ENCODE results near the gene STARD7. TPM values are rescaled to one million over a fixed set of nuclear protein-coding genes. Genes with fewer than 3 reads are reported as not detected.

Gene STARD7
- total and polyA plus RNA-seq, 9 of the 15 experiments (the other 6 are each of a cell fraction or from before 2014, with no cell fraction given): 90.9 to 196 (median 145) TPM

DNA sequence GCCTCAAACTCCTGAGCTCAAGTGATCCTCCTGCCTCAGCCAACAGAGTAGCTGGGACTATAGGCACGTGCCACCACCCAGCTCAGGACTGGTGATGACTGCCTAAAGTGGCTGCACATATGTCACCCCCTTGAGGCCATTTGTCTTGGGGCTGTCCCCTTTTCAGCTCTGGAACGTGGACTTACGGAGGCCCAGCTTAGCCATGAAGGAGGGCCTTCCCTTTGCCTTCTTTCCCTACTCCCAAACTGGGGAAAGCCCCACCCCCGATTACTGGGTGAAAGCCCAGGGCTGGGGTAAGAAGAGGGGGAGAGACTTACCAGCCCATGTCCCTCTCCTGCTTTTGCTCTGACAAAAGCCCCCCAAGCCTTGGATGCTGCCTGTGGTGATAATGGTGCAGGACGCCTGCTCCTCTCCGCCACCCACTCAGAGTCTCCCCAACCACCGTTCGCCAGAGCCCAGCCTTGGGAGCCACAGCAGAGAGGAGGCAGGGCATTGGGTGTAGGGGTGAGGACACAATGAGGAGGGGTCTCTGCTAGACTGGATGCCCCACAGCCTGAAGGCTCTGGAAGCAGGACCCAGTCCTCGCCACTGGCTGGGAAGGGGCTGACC, 60.9 kb downstream of the STARD7 start:
- Histone ChIP-seq H3K9me3 (replicated peaks; ENCODE audit: control insufficient read depth, insufficient read depth, low read depth, low read length) (no peaks in the 10 kb centered on the region), H3K36me3 (ENCODE audit: control insufficient read depth, insufficient read depth, low read length) (no peaks in the 10 kb centered on the region), H3K27me3 (ENCODE audit: control insufficient read depth in 2 of 2, insufficient read depth in 2 of 2, low read length in 2 of 2) (no peaks in the 10 kb centered on the region), H3K9me1 (ENCODE audit: control insufficient read depth, insufficient read depth, low read length) (no peaks in the 10 kb centered on the region), H3K4me2 (ENCODE audit: insufficient read depth, low read length) (no peak overlapping the region), H3K79me2 (ENCODE audit: control insufficient read depth, insufficient read depth, low read length) (no peaks in the 10 kb centered on the region), H3K4me3 (no peak overlapping the region), H3K4me1 (replicated peaks in 1 of 2; ENCODE audit: control insufficient read depth in 2 of 2, insufficient read depth in 2 of 2, low read length in 2 of 2) (peaks cover 22 to 36% of the 10 kb centered on the region in 2 experiments), H4K20me1 (replicated peaks; ENCODE audit: control insufficient read depth, insufficient read depth, low read length) (no peaks in the 10 kb centered on the region), H3K9ac (ENCODE audit: insufficient read depth in 1 of 2, low read depth in 2 of 2, low read length in 2 of 2) (0 out of 4 replicates have a peak overlapping the region, but pooled peaks of 1 of the 2 experiments have one; percentile 71), H3K27ac (ENCODE audit: extremely low read depth, low read depth, low read length) (no peak overlapping the region), H2AFZ (ENCODE audit: low read depth, low read length) (no peak overlapping the region)
- ATAC-seq (0 out of 3 replicates have a peak, but pooled peaks have one; percentile 16), FAIRE-seq (no peak), DNase-seq (ENCODE audit: extremely low read depth in 1 of 4, low spot score in 3 of 4) (no peak)
- no TSS peak for BruUV-seq (replicated peaks)
- 54% methylated on average over 9 of the region's 9 CpGs for WGBS (ENCODE audit: insufficient coverage, low coverage, missing lambda C conversion rate)
- TF ChIP-seq BHLHE40 (IDR thresholded peaks at IDR 0.05; ENCODE audit: low read length) (peak; percentile 61), PCBP1 (IDR thresholded peaks at IDR 0.05; ENCODE audit: low read depth, low read length, poor library complexity, severe bottlenecking) (no peak)
- TF ChIP-seq, protein P1, sequence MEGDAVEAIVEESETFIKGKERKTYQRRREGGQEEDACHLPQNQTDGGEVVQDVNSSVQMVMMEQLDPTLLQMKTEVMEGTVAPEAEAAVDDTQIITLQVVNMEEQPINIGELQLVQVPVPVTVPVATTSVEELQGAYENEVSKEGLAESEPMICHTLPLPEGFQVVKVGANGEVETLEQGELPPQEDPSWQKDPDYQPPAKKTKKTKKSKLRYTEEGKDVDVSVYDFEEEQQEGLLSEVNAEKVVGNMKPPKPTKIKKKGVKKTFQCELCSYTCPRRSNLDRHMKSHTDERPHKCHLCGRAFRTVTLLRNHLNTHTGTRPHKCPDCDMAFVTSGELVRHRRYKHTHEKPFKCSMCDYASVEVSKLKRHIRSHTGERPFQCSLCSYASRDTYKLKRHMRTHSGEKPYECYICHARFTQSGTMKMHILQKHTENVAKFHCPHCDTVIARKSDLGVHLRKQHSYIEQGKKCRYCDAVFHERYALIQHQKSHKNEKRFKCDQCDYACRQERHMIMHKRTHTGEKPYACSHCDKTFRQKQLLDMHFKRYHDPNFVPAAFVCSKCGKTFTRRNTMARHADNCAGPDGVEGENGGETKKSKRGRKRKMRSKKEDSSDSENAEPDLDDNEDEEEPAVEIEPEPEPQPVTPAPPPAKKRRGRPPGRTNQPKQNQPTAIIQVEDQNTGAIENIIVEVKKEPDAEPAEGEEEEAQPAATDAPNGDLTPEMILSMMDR (IDR thresholded peaks at IDR 0.05 in 2 of 3, conservative IDR thresholded peaks at IDR 0.05 in 1 of 3; ENCODE audit: insufficient read depth in 2 of 3, low read depth in 1 of 3, low read length in 3 of 3): 0 out of 6 replicates have a peak, but pooled peaks of 1 of the 3 experiments have one; percentile 2
- intact Hi-C loops (cut with micrococcal nuclease) (no loop called here), in situ Hi-C loops (cut with MboI) (no loop called here)
- ChIA-PET CTCF (ENCODE audit: low intra/inter-chr PET ratio) (no interaction called here), POLR2A (interaction anchor here (0.8 kb wide), 1 partner anchor 125 kb away, joined by 3 read pairs; no protein-coding TSS in a partner anchor)

Measured in K562 (cell line).